ENCODE data around the gene DNAH17.

DNA sequence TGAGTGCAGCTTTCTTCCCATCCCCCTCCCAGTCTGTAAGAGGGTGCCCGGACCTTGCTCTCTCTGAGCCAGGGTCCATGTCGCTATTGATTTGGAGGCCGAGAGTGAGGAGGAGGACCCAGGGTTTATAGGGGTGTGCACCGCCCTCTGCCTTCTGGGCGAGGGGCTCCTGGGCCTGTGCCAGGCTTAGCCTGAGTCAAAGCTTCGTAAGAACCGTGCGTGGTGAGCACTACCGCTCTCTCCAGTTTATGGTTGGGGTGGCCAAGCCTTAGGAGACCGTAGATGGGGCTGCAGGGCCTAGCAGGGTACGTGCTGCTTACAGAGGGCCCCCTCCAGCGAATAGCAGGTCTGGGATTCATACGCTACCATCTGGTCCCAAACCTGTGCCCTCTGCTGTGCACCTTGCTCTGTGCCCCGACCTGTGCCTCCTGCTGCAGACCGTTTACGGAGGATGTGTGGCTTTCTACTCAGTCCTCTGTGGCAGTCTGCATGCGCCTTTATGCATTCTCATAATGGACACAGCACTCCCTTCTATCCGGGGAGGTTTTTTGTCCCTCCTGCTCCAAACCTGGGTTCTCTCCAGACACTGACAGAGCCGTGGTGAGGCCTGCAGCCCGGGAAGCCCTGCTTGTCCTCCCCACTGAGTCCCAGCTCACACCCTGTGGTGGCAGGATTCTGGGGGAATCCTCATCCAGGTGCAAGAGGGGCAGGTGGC is 144.0 kb downstream of the DNAH17 start:
- no peak for TF ChIP-seq POLR2AphosphoS5 (IDR thresholded peaks at IDR 0.05; ENCODE audit: insufficient read depth, low read depth, low read length)
- TF ChIP-seq, protein P1, sequence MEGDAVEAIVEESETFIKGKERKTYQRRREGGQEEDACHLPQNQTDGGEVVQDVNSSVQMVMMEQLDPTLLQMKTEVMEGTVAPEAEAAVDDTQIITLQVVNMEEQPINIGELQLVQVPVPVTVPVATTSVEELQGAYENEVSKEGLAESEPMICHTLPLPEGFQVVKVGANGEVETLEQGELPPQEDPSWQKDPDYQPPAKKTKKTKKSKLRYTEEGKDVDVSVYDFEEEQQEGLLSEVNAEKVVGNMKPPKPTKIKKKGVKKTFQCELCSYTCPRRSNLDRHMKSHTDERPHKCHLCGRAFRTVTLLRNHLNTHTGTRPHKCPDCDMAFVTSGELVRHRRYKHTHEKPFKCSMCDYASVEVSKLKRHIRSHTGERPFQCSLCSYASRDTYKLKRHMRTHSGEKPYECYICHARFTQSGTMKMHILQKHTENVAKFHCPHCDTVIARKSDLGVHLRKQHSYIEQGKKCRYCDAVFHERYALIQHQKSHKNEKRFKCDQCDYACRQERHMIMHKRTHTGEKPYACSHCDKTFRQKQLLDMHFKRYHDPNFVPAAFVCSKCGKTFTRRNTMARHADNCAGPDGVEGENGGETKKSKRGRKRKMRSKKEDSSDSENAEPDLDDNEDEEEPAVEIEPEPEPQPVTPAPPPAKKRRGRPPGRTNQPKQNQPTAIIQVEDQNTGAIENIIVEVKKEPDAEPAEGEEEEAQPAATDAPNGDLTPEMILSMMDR (IDR thresholded peaks at IDR 0.05; ENCODE audit: extremely low read depth in 1 of 2, insufficient read depth in 1 of 2, low read depth in 1 of 2, low read length in 2 of 2) = no peak
- TF ChIP-seq MYC (IDR thresholded peaks at IDR 0.05; ENCODE audit: low read depth, low read length) = no peak
- TF ChIP-seq JUN (IDR thresholded peaks at IDR 0.05; ENCODE audit: borderline replicate concordance, insufficient read depth, insufficient read length, low read depth) = no peak
- no peak for TF ChIP-seq MAX (IDR thresholded peaks at IDR 0.05; ENCODE audit: insufficient read depth, insufficient read length)
- no peak for TF ChIP-seq POLR2A (IDR thresholded peaks at IDR 0.05; ENCODE audit: low read depth, low read length)
- no peak for TF ChIP-seq EZH2 (IDR thresholded peaks at IDR 0.05; ENCODE audit: borderline replicate concordance, low read depth, low read length, severe bottlenecking)

All from endothelial cell of umbilical vein (primary cell).